Measurements from ENCODE around the gene C4orf50. TPM values are rescaled to one million over a fixed set of nuclear protein-coding genes. Genes with fewer than 3 reads are reported as not detected.

Gene C4orf50
- total and polyA plus RNA-seq, 10 of the 15 experiments (the other 5 are each of a cell fraction or from before 2014, with no cell fraction given): 0.04 to 0.09 (median 0.05) TPM; not detected in 3

- TF ChIP-seq, protein P1, sequence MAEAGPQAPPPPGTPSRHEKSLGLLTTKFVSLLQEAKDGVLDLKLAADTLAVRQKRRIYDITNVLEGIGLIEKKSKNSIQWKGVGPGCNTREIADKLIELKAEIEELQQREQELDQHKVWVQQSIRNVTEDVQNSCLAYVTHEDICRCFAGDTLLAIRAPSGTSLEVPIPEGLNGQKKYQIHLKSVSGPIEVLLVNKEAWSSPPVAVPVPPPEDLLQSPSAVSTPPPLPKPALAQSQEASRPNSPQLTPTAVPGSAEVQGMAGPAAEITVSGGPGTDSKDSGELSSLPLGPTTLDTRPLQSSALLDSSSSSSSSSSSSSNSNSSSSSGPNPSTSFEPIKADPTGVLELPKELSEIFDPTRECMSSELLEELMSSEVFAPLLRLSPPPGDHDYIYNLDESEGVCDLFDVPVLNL (IDR thresholded peaks at IDR 0.05; ENCODE audit: low read depth, low read length): no peak
These were observed 9.4 kb downstream of the C4orf50 start (continued) for GRCh38 chr4:6008766-6009385.

DNA sequence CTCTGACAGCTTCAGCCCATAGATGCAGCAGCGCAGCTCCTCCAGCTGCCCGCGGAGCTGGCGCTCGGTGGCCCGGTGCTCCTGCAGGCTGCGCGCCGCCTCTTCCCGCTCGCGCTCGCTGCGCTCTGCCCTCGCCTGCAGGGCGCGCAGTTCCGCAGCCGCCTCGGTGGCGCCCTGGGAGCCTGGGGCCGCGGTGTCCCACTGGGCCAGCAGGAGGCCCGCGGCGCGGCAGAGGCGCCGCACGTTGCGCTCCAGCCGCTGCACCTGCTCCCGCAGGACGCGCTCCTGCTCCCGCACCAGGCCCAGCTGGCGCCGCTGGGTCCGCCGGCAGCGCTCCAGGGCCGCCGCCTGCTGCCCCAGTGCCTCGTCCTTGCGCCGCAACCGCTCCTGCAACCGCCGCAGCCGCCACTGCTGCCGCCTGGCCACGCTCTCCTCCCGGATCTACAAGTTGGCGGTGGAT lies 10.1 kb downstream of the C4orf50 start:
- ChIA-PET SMC1A (ENCODE audit: uncharacterized antibody, unreplicated experiment) (no interaction called here), CTCF (no interaction called here), RAD21 (ENCODE audit: unreplicated experiment) (no interaction called here), POLR2A (no interaction called here)
- H3K4me3 ChIP-seq: no peak overlapping the region
- H4K20me1 ChIP-seq (ENCODE audit: control insufficient read depth, insufficient read depth): no peaks in the 10 kb centered on the region
- FAIRE-seq (no peak), ATAC-seq (no peak), DNase-seq (ENCODE audit: low read depth, low spot score) (no peak)
- H3K4me2 ChIP-seq (ENCODE audit: control insufficient read depth, insufficient read depth): no peak overlapping the region
- H2AFZ ChIP-seq (ENCODE audit: control insufficient read depth, low read depth, low read length): no peak overlapping the region
- intact Hi-C loops (cut with micrococcal nuclease; ENCODE audit: unreplicated experiment): no loop called here
- no peaks in the 10 kb centered on the region for H3K79me2 ChIP-seq (ENCODE audit: control insufficient read depth, insufficient read depth, low read length)
- no peaks in the 10 kb centered on the region for H3K9me3 ChIP-seq (replicated peaks; ENCODE audit: control insufficient read depth, insufficient read depth, low read length)
- WGBS (ENCODE audit: insufficient coverage, insufficient replicate concordance, low lambda C conversion rate, missing lambda C conversion rate): 37% methylated on average over 40 of the region's 54 CpGs
- no peaks in the 10 kb centered on the region for H3K36me3 ChIP-seq (ENCODE audit: control insufficient read depth in 2 of 2, insufficient read depth in 2 of 2, low read length in 1 of 2)
- no peak overlapping the region for H3K27ac ChIP-seq (ENCODE audit: control insufficient read depth, insufficient read depth)
- peaks cover 0 to 1% of the 10 kb centered on the region in 2 experiments; a peak in 2 of 4 replicates for H3K27me3 ChIP-seq (replicated peaks in 1 of 2; ENCODE audit: control insufficient read depth in 2 of 2, insufficient read depth in 2 of 2, low read length in 1 of 2)
- TF ChIP-seq POU2F2 (IDR thresholded peaks at IDR 0.05; ENCODE audit: borderline replicate concordance, low read depth, low read length) (no peak), JUNB (IDR thresholded peaks at IDR 0.05) (no peak), NR2F1 (conservative IDR thresholded peaks at IDR 0.05) (no peak), BMI1 (IDR thresholded peaks at IDR 0.05; ENCODE audit: borderline replicate concordance) (no peak), NFYB (IDR thresholded peaks at IDR 0.05; ENCODE audit: insufficient read depth, low read depth, low read length) (no peak), CREM (IDR thresholded peaks at IDR 0.05; ENCODE audit: low read depth) (no peak), NR2C2 (IDR thresholded peaks at IDR 0.05; ENCODE audit: borderline replicate concordance, control insufficient read depth, insufficient read length, low read depth) (no peak), KLF5 (IDR thresholded peaks at IDR 0.05; ENCODE audit: partially characterized antibody) (no peak)
- TF ChIP-seq, protein P2, sequence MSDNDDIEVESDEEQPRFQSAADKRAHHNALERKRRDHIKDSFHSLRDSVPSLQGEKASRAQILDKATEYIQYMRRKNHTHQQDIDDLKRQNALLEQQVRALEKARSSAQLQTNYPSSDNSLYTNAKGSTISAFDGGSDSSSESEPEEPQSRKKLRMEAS (IDR thresholded peaks at IDR 0.05; ENCODE audit: low read depth, low read length): no peak
- TF ChIP-seq, protein P3, sequence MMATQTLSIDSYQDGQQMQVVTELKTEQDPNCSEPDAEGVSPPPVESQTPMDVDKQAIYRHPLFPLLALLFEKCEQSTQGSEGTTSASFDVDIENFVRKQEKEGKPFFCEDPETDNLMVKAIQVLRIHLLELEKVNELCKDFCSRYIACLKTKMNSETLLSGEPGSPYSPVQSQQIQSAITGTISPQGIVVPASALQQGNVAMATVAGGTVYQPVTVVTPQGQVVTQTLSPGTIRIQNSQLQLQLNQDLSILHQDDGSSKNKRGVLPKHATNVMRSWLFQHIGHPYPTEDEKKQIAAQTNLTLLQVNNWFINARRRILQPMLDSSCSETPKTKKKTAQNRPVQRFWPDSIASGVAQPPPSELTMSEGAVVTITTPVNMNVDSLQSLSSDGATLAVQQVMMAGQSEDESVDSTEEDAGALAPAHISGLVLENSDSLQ (IDR thresholded peaks at IDR 0.05): no peak
- H3K9ac ChIP-seq (ENCODE audit: control insufficient read depth, insufficient read depth, low read length): no peak overlapping the region
- in situ Hi-C loops (cut with MboI): no loop called here
- no peaks in the 10 kb centered on the region for H3K4me1 ChIP-seq (ENCODE audit: control insufficient read depth, insufficient read depth, low read length)
- BruUV-seq (replicated peaks): no TSS peak

Measured in GM12878 (cell line).